Measurements from ENCODE around the gene CDH18.
"Not testable (repeated sequence)": the region's sequence is repeated elsewhere in the genome, so short reads cannot be mapped to it uniquely, and the experiment has no call there.

CDH18 gene

GRCh38 chr5:19855031-19855430, 133.0 kb downstream of the CDH18 start:
- DNase-seq: no peak

DNA sequence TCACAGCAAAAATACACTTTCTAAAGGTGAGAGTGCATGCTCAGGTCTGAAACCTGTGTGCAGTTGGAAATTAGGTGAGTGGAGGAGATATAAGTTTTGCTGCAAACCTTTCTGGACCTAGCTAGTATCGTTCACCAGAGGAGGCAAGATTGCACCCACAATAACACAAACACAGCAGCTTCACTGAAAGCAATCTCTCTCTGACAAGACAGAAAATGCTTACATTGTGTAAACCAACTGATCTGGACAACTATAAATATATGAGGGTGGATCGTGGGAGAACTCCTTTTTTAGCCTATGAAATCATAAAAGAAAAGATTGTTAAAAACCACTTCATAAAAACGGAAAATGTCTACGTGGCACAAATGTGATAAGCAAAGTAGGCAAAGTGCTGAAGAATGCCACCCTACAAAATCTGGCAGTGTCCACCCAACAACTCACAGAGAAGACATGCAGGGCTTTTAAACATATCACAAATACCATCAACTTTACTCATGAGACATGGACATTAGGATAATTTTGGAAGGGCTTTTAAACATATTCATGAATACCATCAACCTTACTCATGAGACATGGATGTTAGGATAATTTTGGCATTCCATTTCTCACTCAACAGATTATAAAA, 134.3 kb downstream of the CDH18 start:
- DNase-seq: no peak

DNA sequence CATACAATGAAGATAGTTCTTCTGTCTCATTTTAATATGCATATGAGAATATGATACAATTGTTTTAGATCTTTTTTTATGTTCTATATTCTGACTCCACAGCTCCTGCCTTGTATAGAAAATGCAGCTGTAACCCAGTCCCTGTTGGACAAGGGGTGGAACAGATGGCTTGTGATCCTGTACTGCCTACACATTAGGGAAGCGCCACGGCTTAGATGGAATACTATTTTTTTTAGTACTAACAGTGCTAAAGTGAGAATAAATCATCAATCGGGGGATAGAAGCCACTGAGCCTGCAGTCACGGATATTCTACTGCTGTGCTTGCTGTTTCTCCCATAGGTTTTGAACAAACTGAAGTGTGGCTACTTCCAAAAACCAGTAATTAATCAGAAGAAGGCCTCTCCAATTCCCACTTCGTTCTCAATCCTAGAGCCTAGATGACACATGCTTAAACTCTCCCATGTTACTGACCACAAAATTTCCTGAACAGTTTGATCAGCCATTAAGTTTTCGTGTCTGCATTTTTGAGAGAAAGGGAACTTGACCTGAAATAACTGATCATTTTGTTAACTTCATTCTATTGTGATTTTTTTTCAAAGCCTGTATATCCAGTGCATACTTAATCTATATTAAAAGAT, 150.3 kb downstream of the CDH18 start:
- no peak for DNase-seq

GRCh38 chr5:19835442-19835841, 152.6 kb downstream of the CDH18 start:
- DNase-seq: no peak

DNA sequence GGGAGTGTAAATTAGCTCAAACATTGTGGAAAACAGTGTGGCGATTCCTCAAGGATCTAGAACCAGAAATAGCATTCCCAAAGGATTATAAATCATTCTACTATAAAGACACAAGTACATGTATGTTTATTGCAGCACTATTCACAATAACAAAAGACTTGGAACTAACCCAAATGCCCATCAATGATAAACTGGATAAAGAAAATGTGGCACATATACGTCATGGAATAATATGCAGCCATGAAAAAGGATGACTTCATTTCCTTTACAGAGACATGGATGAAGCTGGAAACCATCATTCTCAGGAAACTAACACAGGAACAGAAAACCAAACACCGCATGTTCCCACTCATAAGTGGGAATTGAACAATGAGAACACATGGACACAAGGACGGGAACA, 175.3 kb downstream of the CDH18 start:
- DNase-seq: not testable (repeated sequence)

DNA sequence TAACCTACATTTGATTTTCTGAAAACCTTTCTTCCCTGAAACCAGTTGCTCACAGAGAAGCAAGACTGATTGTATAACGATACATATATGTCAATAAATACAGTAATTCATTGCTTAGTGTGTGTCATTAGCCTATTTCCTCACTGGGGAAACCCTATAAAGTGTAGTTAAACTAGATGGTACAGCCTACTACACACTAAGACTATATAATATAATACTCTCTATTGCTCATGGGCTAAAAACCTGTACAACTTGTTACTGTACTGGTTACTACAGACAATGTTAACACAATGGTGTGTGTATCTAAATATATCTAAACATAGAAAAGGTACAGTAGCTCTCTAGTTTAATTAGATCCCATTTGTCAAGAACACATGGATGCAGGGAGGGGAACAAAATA, 181.2 kb downstream of the CDH18 start:
- DNase-seq: no peak

DNA sequence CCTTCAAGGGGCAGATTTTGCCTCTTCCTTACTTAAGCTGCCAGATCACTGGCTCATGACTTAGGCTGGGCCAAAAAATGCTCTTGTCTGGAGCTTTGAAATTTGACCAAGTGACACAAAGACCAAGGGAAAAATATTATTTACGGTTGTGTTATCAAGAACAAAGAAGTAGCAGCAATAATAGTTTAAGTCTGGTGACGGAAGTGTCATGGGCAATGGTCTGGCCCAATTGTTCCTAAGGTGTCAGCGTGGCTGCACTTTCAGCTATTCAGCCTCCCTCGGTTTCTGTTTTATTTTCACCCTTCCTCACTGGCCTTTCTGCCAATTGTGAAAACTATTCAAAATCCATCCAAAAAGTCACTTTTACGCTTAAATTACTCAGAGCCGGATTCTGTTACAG, 185.3 kb downstream of the CDH18 start:
- DNase-seq: no peak

GRCh38 chr5:19795218-19795617, 192.8 kb downstream of the CDH18 start:
- DNase-seq: no peak

DNA sequence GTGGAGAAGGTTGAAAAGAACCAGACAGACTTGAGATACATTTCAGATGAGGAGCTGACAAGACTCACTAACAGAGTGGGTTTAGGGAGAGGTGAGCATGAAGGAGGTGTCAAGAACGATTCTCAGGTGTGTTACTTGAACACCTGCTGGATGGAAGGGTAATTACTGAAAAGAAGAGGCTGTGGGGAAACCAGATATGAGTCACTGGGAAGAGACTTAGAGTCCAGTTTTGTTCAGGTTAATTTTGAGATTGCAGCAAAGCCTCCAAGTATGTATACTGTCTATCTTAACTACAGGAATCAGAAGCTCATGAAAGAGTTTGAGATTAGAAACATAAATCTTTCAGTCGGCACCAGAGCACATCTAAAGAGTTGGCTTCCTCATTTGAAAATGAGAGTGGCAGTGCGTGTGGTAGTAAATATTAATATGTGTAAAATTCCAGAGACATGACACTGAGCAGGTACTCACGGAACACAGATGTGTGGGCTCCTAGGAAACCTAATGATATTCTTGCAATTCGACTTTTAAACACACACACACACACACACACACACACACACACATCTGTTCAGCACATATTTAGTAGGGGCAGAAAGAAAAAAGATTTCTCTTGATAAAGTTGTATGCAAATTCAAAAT, 197.1 kb downstream of the CDH18 start:
- DNase-seq: no peak

DNA sequence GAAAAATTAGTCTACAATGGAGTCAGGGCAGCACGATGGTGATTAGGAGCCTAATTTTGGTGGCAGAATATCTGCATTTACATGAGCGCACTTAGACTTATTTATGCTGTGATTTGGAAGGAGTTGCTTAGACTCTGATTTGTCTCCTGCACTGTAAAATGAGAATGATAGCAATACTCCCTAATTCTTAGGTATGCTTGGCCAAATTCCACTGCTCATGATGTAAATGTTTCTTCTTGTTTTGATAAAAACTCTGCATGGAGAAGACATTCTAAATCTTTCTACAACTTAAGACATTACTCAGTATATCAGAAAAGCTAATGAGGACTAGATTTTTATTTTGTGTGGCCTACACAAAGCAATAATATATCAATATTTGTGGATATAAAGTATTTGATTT, 205.4 kb downstream of the CDH18 start:
- no peak for DNase-seq

DNA sequence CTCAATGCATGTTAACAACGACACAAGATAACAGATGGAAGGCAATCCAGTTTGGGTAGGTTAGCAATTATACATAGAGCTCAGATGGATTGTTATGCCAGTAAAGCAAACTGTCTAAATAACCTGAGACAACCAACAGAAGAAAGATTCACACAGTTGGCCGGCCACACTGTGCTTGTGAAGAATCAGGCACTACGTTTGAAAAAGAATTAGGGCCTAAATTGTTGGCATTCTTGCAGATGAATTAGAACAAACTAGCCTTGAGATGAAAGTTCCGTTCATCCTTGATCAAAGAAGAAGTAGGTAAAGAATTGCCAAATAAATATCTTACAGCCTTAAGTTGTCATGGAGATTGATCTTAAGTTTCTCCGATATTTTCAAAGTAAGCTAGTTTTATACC, 210.6 kb downstream of the CDH18 start:
- no peak for DNase-seq

DNA sequence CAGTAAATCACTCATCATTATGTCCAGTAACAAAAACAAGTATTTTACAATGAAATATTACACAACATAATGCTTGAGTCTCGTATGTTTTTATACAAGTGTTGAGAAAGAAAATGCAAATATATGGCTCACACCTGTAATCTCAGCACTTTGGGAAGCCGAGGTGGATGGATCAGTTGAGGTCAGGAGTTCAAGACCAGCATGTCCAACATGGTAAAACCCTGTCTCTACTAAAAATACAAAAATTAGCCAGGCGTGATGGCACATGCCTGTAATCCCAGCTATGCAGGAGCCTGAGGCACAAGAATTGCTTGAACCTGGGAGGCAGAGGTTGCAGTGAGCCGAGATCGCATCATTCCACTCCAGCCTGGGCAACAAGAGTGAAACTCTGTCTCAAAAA, 211.1 kb downstream of the CDH18 start:
- not testable (repeated sequence) for DNase-seq

DNA sequence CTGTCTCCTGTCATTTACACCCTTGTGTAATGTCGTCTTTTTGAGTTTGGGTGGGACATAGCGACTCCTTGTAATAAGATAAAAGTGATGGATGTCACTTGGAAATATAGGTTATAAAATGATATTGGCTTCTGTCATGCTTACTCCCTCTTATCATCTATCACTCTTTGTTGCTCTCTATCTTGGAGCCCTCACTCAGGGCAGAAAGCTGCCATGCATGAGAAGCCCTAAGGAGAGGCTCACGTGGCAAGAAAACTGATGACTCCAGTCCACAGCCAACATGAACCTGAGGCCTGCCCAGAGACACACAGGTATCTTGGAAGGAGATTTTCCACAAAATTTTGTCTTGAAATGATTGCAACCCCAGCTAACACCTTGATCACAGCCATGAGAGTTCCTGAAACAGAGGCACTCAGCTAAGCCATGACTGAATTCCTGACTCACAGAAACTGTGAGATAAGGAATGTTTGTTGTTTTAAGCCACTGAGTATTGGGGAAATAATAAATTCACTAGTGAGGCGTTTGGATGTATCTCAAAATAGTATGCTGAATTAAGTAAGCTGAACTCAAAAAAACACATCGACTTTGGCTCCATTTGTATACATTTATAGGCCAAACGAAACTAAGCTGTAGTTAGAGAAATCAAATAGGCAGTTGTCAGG, 216.7 kb downstream of the CDH18 start:
- no peak for DNase-seq

- DNase-seq: no peak
Measured at GRCh38 chr5:19770396-19770795, 217.6 kb downstream of the CDH18 start.

- no peak for DNase-seq
Measured at GRCh38 chr5:19767987-19768386, 220.0 kb downstream of the CDH18 start.

- DNase-seq: no peak
Measured at GRCh38 chr5:19753579-19753978, 234.4 kb downstream of the CDH18 start.

DNA sequence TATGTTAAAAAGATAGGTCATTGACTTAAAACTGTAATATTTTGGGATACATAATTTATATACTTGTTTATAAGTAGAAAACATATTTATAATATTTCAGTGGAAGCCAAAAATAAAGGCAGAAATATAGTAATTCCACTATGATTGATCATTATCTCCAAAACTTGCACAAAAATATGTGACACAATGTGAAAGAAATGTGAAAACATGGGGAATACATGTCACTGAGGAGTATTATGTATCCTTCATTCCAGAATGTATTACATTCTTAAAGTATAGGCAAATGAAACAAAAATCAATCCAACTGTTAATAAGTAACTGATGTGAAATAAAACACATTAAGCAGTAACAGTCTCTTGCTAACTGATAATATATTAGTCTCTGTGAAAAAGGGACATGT, 236.7 kb downstream of the CDH18 start:
- no peak for DNase-seq

DNA sequence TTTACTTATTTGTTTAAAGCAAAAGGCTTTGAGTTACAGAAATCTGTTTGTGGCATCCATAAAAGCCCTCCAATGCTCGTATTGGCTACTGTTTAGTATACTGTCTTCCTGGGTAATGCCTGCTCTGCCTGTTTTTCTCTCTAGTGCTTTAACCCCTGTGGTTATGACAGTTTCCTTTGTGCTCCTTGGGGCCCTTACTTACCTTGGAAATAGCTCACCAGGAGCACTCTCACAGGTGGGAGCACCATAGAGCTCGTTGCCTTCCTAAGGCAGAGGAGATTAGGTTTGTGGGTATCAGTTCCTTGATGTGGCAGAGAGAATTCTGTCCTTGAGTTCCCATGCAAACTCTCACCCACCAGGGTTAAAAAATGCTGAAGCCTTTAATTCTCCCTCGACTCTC, 242.8 kb downstream of the CDH18 start:
- no peak for DNase-seq

DNA sequence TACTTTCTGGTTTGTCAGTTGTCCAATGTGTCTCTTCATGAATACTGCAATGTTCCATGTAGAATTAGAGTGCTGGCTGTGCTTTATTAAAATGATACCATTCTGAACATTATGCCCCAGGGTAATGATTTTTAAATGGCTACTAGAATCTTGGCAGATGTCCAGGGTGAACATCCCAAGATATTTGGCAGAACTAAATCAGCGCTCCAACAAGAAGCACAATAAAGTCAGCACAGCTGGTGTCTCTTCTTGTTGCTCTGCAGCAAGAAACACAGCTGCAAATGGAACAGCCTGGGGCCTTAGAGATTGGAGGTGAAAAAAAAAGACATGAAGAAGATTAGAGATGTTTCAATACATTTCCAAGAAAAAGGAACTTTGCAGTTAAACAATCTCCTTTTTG, 248.3 kb downstream of the CDH18 start:
- no peak for DNase-seq

- no peak for DNase-seq
Measured at GRCh38 chr5:19734776-19735175, 253.2 kb downstream of the CDH18 start.

DNA sequence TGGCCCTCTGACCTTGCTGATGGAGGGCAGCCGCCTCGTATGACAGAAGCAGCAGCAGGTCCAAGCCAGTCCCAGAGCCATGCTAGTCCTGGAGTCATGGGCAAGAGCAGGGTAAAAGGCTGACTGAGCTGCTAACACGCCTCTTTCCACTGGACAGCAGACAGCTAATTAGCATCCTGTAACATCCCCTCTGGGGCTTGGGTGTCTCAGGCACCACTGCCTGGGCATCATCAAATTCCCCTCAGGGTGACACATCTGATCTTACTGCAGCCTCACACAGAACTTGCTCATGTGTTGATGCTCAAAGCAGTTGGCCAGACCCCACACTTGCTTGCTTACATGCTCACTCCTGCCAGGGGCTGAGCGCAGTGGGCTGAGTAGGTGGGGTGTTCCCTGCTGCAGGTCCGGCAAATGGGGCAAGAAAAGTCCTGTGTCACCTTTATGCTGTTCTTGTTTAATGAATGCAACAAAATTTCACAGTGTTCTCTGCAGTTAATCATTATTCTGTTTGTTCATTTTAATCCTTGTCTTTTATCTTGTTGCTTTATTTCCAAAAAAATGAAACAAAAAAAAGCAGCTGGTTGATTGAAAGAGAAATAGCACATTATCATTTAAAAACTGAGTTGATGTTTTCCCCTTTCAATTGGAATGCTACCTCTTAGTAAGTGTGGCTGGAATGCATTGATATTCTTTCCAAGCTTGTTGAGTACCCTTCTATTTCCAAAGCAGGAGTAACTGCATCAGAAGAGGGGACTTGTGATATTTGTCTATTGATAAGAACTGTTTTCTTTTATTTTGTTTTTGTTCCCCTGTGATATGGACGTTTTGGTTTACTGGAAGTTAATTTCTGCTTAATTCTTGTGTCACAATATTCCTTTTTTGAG, 254.1 kb downstream of the CDH18 start:
- DNase-seq: no peak

DNA sequence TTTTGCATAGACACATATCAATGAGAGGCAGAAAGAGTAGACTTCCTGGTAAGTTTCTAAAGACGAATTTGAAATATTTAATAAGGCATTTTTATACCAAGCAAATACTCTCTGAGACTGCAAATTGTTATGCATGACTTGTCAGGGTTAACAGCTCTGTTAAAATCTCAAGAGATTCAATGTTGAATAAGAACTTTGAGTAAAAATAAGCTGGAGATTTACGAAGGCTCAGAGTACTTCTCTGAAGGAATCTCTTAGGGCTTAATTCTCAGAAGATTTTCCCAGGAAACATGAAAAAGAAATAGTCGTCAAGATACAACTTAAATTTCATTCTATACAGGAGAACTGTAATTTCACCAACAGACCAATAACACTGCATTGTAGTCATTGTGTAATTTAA, 259.4 kb downstream of the CDH18 start:
- DNase-seq: no peak

DNA sequence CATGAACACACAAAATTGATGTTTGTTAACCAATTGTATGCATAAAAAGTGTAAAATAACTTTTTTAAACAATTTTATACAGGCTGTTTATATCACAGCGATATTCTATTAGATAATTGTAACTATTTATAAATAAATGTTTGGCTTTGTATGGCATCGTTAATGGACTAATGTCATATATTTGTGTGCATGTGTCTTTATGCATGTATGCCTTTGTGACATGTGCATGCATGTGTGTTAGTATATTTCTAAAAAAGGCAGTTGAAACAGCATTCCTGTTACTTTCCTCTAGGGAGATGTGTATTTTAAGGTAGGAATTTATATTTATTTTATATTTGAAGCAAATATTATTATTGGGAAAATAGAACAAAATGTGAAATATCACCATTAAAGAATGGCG, 268.9 kb downstream of the CDH18 start:
- no peak for DNase-seq

Data from activated CD8-positive, alpha-beta memory T cell treated with anti-CD3 and anti-CD28 coated beads, Interleukin-2, amount 50 U/mL, for 48 hours (primary cell).